NB4 (cell line): ENCODE measurements around the gene RNF114.
A peak's percentile ranks its signal among the peaks of the same experiment; 100 is the strongest.

ENCODE experiments used
- DNase-seq: peaks from one replicate; pipeline ENCODE4 v3.0.0; 2010; ENCODE audit warnings: low read depth
- H3K4me3 ChIP-seq: one replicate; pipeline ENCODE4 v1.5.1; 2011; ENCODE audit warnings: mild to moderate bottlenecking, low read depth, low read length, moderate library complexity
- CTCF ChIP-seq: IDR thresholded peaks from one replicate; pipeline ENCODE4 v1.5.1; 2012; ENCODE audit warnings: low read depth, low read length
- MAX ChIP-seq: IDR thresholded peaks from 2 replicates; pipeline ENCODE4 v1.6.1; 2011; ENCODE audit warnings: low read depth, low read length
- MYC ChIP-seq: IDR thresholded peaks from 2 replicates; pipeline ENCODE4 v1.6.1; 2011; ENCODE audit warnings: low read depth, low read length
- POLR2A ChIP-seq: IDR thresholded peaks from 2 replicates; pipeline ENCODE4 v1.6.1; 2011; ENCODE audit warnings: mild to moderate bottlenecking; ENCODE audit not compliant: insufficient read length; ENCODE audit errors: extremely low read depth

The RNF114 gene

GRCh38 chr20:49901588-49901987, 34.6 kb upstream of the RNF114 start:
- DNase-seq: no peak
- H3K4me3 ChIP-seq: no peak overlapping the region
- TF ChIP-seq MYC (no peak), CTCF (no peak), MAX (no peak), POLR2A (no peak)

DNA sequence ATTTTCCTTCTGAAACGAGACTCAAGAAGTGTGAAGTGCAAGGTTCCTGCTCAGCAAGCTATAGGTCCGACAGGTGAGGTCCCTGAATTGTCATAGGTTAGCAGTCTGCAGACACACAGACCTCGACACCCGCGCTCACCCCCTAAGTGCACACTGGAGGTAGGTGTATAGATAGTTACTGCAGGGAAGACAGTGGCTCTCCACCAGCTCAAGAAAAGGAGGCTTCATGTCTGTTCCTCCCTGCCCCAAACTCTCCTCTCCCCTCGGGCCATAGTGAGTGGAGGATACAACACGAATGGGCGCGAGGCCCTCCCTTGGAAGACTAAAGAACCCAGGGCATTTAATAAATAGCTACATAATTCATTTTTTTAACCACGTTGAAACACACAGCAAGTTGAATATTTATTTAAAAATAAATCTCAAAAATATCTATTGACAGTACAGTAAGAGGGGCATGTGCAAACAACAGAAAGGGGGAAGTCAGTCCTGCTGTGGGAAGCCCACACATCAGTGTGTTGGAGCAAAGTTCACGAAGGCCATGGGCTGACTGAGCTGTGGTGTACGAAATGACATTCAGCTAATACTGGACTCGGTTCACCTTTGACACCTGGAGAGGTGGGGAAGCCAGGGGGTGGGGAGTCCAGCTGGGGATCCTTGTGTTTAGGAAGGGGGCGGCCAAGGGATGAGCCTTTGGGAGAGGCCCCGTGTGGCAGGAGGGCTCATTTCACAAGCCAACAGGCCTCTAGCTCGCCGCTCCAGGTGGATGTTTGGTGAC, 31.6 kb upstream of the RNF114 start:
- no peak for DNase-seq
- no peak for TF ChIP-seq CTCF
- TF ChIP-seq POLR2A: no peak
- no peak for TF ChIP-seq MAX
- TF ChIP-seq MYC: no peak
- H3K4me3 ChIP-seq: no peak overlapping the region

DNA sequence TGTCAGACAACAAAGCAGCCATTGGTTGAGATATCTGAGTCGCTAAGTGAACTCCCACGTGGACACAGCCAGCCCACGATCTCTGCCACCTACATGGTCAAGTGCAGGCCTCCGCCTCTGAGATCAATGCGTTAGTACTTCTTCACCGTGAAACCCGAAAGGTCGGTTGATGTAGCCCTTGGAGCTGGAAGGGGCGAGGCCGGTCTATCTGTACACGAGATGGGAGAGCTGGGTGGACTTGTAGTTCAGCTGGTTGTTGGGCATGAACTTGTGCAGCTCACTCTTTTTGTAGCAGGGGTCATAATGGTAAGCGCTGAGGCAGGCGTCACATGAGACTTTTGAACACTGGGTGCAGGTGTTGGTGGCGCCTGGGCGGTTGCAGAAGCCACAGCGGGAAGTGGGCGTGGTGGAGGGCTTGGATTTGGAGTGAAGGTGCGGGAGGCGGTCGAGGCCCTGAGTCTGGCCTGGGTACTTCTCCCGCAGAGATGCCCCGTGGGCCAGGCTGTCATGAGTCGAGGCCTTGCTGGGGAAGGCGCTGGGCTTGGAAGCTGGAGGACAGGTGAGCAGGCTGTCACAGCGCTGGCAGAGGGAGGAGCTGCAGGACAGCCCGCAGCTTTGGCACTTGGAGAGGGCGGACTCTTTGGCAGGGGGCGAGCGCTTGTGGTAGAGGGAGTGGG, 30.6 kb upstream of the RNF114 start:
- DNase-seq: no peak
- no peak overlapping the region for H3K4me3 ChIP-seq
- TF ChIP-seq CTCF (no peak), MYC (no peak), POLR2A (no peak)

DNA sequence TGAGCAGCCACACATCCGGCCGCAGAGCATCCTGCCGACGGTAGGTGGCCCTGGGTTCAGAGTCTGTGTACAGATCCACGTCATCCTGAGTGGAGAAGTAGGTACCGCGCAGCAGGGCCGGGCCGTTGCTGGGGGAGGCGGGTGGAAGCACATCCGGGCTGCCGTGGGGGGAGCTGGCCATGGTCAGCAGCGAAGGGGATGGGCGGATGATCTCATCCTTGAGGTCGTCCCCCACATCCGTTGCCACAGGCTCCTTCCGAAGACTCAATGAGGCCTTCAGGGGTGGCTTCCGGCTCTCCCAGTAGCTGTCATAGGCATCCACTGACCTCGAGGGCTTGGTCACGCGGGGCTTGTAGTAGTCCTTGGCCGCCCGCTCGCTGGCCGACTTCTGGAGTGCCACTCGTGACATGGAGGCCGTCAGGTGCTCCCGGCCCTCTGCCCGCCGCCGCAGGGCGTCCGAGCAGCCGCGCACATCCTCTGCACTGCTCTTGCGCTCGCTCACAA, 30.0 kb upstream of the RNF114 start:
- DNase-seq: peak; percentile 97
- H3K4me3 ChIP-seq: no peak overlapping the region
- TF ChIP-seq MAX: peak; percentile 54; the same call in 1 of the 2 replicates
- 0 out of 2 replicates have a peak, but pooled peaks have one; percentile 25 for TF ChIP-seq MYC
- TF ChIP-seq POLR2A: no peak
- TF ChIP-seq CTCF: peak; percentile 32

GRCh38 chr20:49906615-49907154, 29.5 kb upstream of the RNF114 start:
- TF ChIP-seq CTCF: no peak
- DNase-seq: no peak
- no peak overlapping the region for H3K4me3 ChIP-seq
